IMR-90 (cell line): ENCODE results near the gene CFAP157. TPM values are rescaled to one million over a fixed set of nuclear protein-coding genes. Genes with fewer than 3 reads are reported as not detected.

Source experiments
- ATAC-seq: fragments of 200-7000 bp; cut with Tn5 transposase; 2 replicates; pipeline ENCODE4 v1.9.1; 2020; ENCODE audit warnings: low read depth, mild to moderate bottlenecking, moderate library complexity
- BruUV-seq: library from RNA; stranded (reverse); fragments of 400-500 nt; replicated peaks from 2 replicates; lab custom pipeline; 2021; lab: Mats Ljungman, UMichigan
- CTCF ChIA-PET: fragments of 300-600 bp; formaldehyde crosslinking; extraction: SDS; loops from one replicate; lab custom pipeline; 2021; ENCODE audit warnings: antibody characterized with exemption; lab: Yijun Ruan, JAX
- POLR2A ChIA-PET: fragments of 300-600 bp; sonication (Branson Sonifier 250); formaldehyde crosslinking; loops from one replicate; lab custom pipeline; 2022; ENCODE audit warnings: antibody characterized with exemption; ENCODE audit not compliant: unreplicated experiment; lab: Charles Lee
- DNase-seq: peaks from one replicate; pipeline ENCODE4 v3.0.0; 2013
- H2AFZ ChIP-seq: replicated peaks from 2 replicates; pipeline ENCODE3; 2013; ENCODE audit warnings: low read length, mild to moderate bottlenecking; ENCODE audit not compliant: poor library complexity
- H2AK5ac ChIP-seq: 2 replicates; pipeline ENCODE4 v1.6.1; 2013; ENCODE audit warnings: low read depth, low read length, inconsistent platforms
- H2AK9ac ChIP-seq: replicated peaks from 2 replicates; pipeline ENCODE3; 2013; ENCODE audit warnings: mild to moderate bottlenecking, low read depth, low read length, moderate library complexity; ENCODE audit not compliant: poor library complexity
- H2BK120ac ChIP-seq: 2 replicates; pipeline ENCODE4 v1.6.1; 2013; ENCODE audit warnings: low read depth, low read length, inconsistent platforms
- H2BK15ac ChIP-seq: 3 replicates; pipeline ENCODE4 v1.6.1; 2013; ENCODE audit warnings: low read depth, low read length, inconsistent platforms
- H2BK20ac ChIP-seq: 2 replicates; pipeline ENCODE4 v1.6.1; 2013; ENCODE audit warnings: low read depth, mild to moderate bottlenecking, inconsistent platforms, low read length, moderate library complexity
- H2BK5ac ChIP-seq: 2 replicates; pipeline ENCODE4 v1.6.1; 2013; ENCODE audit warnings: mild to moderate bottlenecking, low read depth, low read length, inconsistent platforms; ENCODE audit not compliant: poor library complexity, severe bottlenecking
- H3K14ac ChIP-seq: replicated peaks from 2 replicates; pipeline ENCODE4 v1.6.1; 2013; ENCODE audit warnings: low read depth, low read length, inconsistent platforms
- H3K18ac ChIP-seq: 2 replicates; pipeline ENCODE4 v1.6.1; 2013; ENCODE audit warnings: low read depth, low read length, control low read depth
- H3K23ac ChIP-seq: 2 replicates; pipeline ENCODE4 v1.6.1; 2013; ENCODE audit warnings: low read depth, low read length, inconsistent platforms
- H3K27ac ChIP-seq: 2 replicates; pipeline ENCODE4 v1.5.1; 2013; ENCODE audit warnings: mild to moderate bottlenecking, control low read depth, low read length; ENCODE audit not compliant: insufficient read depth
- H3K27me3 ChIP-seq: 2 replicates; pipeline ENCODE4 v1.6.1; 2013; ENCODE audit warnings: low read length; ENCODE audit not compliant: control insufficient read depth, insufficient read depth
- H3K36me3 ChIP-seq: 2 replicates; pipeline ENCODE4 v1.6.1; 2013; ENCODE audit warnings: low read length, mixed read lengths; ENCODE audit not compliant: control insufficient read depth, insufficient read depth
- H3K4ac ChIP-seq: 2 replicates; pipeline ENCODE4 v1.6.1; 2013; ENCODE audit warnings: low read depth, low read length, inconsistent platforms
- H3K4me1 ChIP-seq: 2 replicates; pipeline ENCODE4 v1.6.1; 2013; ENCODE audit warnings: low read length, mixed read lengths; ENCODE audit not compliant: control insufficient read depth, insufficient read depth
- H3K4me2 ChIP-seq: 2 replicates; pipeline ENCODE4 v1.6.1; 2013; ENCODE audit warnings: low read depth, mild to moderate bottlenecking, control low read depth, low read length, moderate library complexity
- H3K4me3 ChIP-seq: 2 replicates; pipeline ENCODE4 v1.5.1; 2013; ENCODE audit warnings: low read depth, mild to moderate bottlenecking, control low read depth, low read length, moderate library complexity; ENCODE audit not compliant: insufficient read depth
- H3K56ac ChIP-seq: 2 replicates; pipeline ENCODE4 v1.6.1; 2013; ENCODE audit warnings: low read length, inconsistent platforms; ENCODE audit not compliant: insufficient read depth; ENCODE audit errors: extremely low read depth
- H3K79me1 ChIP-seq, 2 experiments: 2 replicates each; pipeline ENCODE4 v1.6.1; 2013; ENCODE audit warnings: low read length in 2 of 2, inconsistent platforms in 1 of 2, low read depth in 1 of 2
- H3K9ac ChIP-seq: 2 replicates; pipeline ENCODE4 v1.6.1; 2013; ENCODE audit warnings: low read depth, low read length, control low read depth
- H3K9me1 ChIP-seq: 2 replicates; pipeline ENCODE4 v1.6.1; 2013; ENCODE audit warnings: low read length, inconsistent platforms; ENCODE audit not compliant: insufficient read depth
- H3K9me3 ChIP-seq: 2 replicates; pipeline ENCODE4 v1.6.1; 2013; ENCODE audit warnings: low read length; ENCODE audit not compliant: control insufficient read depth, insufficient read depth
- H4K20me1 ChIP-seq: 2 replicates; pipeline ENCODE4 v1.6.1; 2013; ENCODE audit warnings: low read length, inconsistent platforms; ENCODE audit not compliant: insufficient read depth
- H4K5ac ChIP-seq: 2 replicates; pipeline ENCODE4 v1.6.1; 2013; ENCODE audit warnings: mild to moderate bottlenecking, low read depth, low read length, control low read depth
- H4K8ac ChIP-seq, 2 experiments: 2 replicates each; pipeline ENCODE4 v1.6.1; 2013; ENCODE audit warnings: low read depth in 2 of 2, low read length in 2 of 2, control low read depth in 1 of 2, inconsistent platforms in 1 of 2
- H4K91ac ChIP-seq: 2 replicates; pipeline ENCODE4 v1.6.1; 2013; ENCODE audit warnings: low read depth, low read length, inconsistent platforms; ENCODE audit not compliant: insufficient read depth
- BHLHE40 ChIP-seq: fragments of 150-350 bp; IDR thresholded peaks from 2 replicates; pipeline ENCODE4 v1.6.1; 2016; ENCODE audit warnings: mild to moderate bottlenecking, low read depth, low read length
- CEBPB ChIP-seq: IDR thresholded peaks from 2 replicates; pipeline ENCODE4 v1.6.1; 2012; ENCODE audit warnings: low read depth, low read length, improper control_type of control experiment
- CHD1 ChIP-seq: IDR thresholded peaks from 2 replicates; pipeline ENCODE4 v1.6.1; 2012; ENCODE audit warnings: low read depth, low read length, improper control_type of control experiment
- FOS ChIP-seq: fragments of 150-350 bp; IDR thresholded peaks from 2 replicates; pipeline ENCODE4 v1.6.1; 2016; ENCODE audit warnings: low read depth, low read length
- MAFK ChIP-seq: IDR thresholded peaks from 2 replicates; pipeline ENCODE4 v1.6.1; 2012; ENCODE audit warnings: low read depth, low read length, improper control_type of control experiment
- MAZ ChIP-seq: IDR thresholded peaks from 2 replicates; pipeline ENCODE4 v1.6.1; 2012; ENCODE audit warnings: low read depth, mild to moderate bottlenecking, low read length, improper control_type of control experiment, moderate library complexity, borderline replicate concordance
- MXI1 ChIP-seq: IDR thresholded peaks from 2 replicates; pipeline ENCODE4 v1.6.1; 2012; ENCODE audit warnings: low read depth, mild to moderate bottlenecking, low read length, moderate library complexity, borderline replicate concordance
- NFE2L2 ChIP-seq: fragments of 150-350 bp; IDR thresholded peaks from 2 replicates; pipeline ENCODE4 v1.6.1; 2016; ENCODE audit warnings: low read depth, mild to moderate bottlenecking, low read length
- POLR2A ChIP-seq: IDR thresholded peaks from 2 replicates; pipeline ENCODE4 v1.6.1; 2012; ENCODE audit warnings: mild to moderate bottlenecking, low read depth, low read length
- RAD21 ChIP-seq: IDR thresholded peaks from 2 replicates; pipeline ENCODE4 v1.6.1; 2012; ENCODE audit warnings: low read length, improper control_type of control experiment
- RCOR1 ChIP-seq: IDR thresholded peaks from 2 replicates; pipeline ENCODE4 v1.6.1; 2012; ENCODE audit warnings: mild to moderate bottlenecking, low read length, improper control_type of control experiment; ENCODE audit not compliant: insufficient replicate concordance
- SMC3 ChIP-seq: fragments of 150-350 bp; IDR thresholded peaks from 2 replicates; pipeline ENCODE4 v1.6.1; 2016; ENCODE audit warnings: low read depth, mild to moderate bottlenecking, antibody characterized with exemption, low read length, moderate library complexity
- WGBS, 2 experiments: methylation state at CpG; one replicate each; pipeline versions ENCODE4 v1.1.5 to v1.1.7; 2013; ENCODE audit warnings: missing lambda C conversion rate in 2 of 2; ENCODE audit not compliant: insufficient read length in 1 of 2; ENCODE audit errors: extremely low coverage in 2 of 2; 5-methylcytosine and 5-hydroxymethylcytosine counted together
- dilution Hi-C: fragments of 300-500 bp; cut with HindIII; formaldehyde crosslinking; loops from one replicate; pipeline ENCODE4 v1.14.3; 2018; ENCODE audit warnings: low sequenced_read_pairs; ENCODE audit not compliant: unreplicated experiment
- in situ Hi-C: fragments of 300-500 bp; cut with MboI; formaldehyde crosslinking; loops from 3 replicates; pipeline ENCODE4 v1.14.3; 2019; ENCODE audit warnings: low sequenced_read_pairs, inconsistent platforms, mixed read lengths
- intact Hi-C: fragments of 100-400 bp; cut with micrococcal nuclease; formaldehyde crosslinking; loops from 2 replicates; pipeline ENCODE4 v1.10.0; 2022
- polyA plus RNA-seq, 3 experiments: library from polyadenylated mRNA; depleted of rRNA; stranded (reverse); fragments of >200 nt; gene quantifications; 2 replicates each; pipeline ENCODE4 v1.2.3, GENCODE V29; 2012; ENCODE audit warnings: low replicate concordance in 1 of 3
- total RNA-seq: library from RNA; depleted of rRNA; stranded (reverse); fragments of >200 nt; gene quantifications from 2 replicates; pipeline ENCODE4 v1.2.3, GENCODE V29; 2012
- TF ChIP-seq, protein P1 (sequence below): fragments of 150-350 bp; IDR thresholded peaks from 2 replicates; pipeline ENCODE4 v1.6.1; 2017; ENCODE audit warnings: mild to moderate bottlenecking, antibody characterized with exemption, low read length, low read depth
- TF ChIP-seq, protein P2 (sequence below): conservative IDR thresholded peaks from 2 replicates; pipeline ENCODE4 v1.5.1; 2012; ENCODE audit warnings: mild to moderate bottlenecking, low read depth, low read length, improper control_type of control experiment
- TF ChIP-seq, protein P3 (sequence below): fragments of 150-350 bp; IDR thresholded peaks from 2 replicates; pipeline ENCODE4 v1.6.1; 2016; ENCODE audit warnings: low read depth, mild to moderate bottlenecking, low read length, moderate library complexity, borderline replicate concordance

Gene CFAP157
- total and polyA plus RNA-seq, 2 of the 4 experiments (the other 2 are of a cell fraction), result not detected

DNA sequence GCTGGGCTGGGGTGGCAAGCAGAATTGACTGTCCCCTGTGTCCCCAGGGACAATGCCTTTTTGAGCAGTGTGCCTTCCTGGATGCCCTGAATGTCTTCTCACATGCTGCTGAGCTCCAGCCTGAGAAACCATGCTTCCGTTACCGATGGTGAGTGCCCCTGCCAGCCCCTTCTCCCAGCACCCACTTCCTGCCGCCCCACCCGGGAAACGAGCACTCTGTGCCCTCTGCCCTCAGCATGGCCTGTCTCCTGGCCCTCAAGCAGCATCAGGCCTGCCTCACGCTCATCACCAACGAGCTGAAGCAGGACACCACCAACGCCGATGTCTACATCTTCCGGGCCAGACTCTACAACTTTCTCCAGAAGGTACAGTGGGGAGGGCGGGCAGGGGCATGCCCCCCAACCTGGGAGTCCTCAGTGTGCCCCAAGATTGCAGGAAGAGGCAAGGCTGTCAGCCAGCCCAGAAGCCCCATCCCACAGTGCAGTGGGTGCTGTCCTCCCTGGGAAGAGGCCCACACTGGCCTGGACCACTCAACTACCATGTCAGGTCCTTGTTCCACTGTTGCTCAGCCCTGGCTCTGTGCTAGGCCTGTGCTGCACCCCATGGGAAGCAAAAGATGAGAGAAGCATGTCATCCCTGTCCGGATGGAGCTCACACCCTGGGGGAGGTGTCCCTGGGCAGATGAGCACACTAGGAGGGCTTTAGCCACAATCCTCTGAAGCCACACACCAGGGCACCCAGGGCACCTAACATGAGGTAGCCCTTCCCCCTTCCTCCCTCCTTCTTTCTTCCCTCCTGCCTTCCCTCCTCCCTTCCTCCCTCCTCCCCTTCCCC lies 13.5 kb downstream of the CFAP157 start:
- H2AFZ ChIP-seq, result peak overlapping the region; percentile 5
- H4K5ac ChIP-seq, result no peak overlapping the region
- in situ Hi-C loops (no loop called here), dilution Hi-C loops (no loop called here), intact Hi-C loops (no loop called here)
- H2BK5ac ChIP-seq, result no peak overlapping the region
- no peak overlapping the region for H3K23ac ChIP-seq
- no peak overlapping the region for H3K4ac ChIP-seq
- H3K27me3 ChIP-seq, result peaks cover 4% of the 10 kb centered on the region; the same call in 1 of the 2 replicates
- POLR2A ChIA-PET, result no interaction called here
- H3K36me3 ChIP-seq, result no peaks in the 10 kb centered on the region
- no peak overlapping the region for H2BK120ac ChIP-seq
- no peak overlapping the region for H2AK9ac ChIP-seq
- H3K4me3 ChIP-seq, result no peak overlapping the region
- DNase-seq (no peak), ATAC-seq (no peak)
- no peak overlapping the region for H3K27ac ChIP-seq
- H3K56ac ChIP-seq, result no peak overlapping the region
- H4K20me1 ChIP-seq, result no peaks in the 10 kb centered on the region; the same call in 1 of the 2 replicates
- no peaks in the 10 kb centered on the region for H3K79me1 ChIP-seq
- H3K9me3 ChIP-seq, result no peaks in the 10 kb centered on the region
- H2AK5ac ChIP-seq, result peak overlapping the region; percentile 33; the same call in 1 of the 2 replicates
- no TSS peak for BruUV-seq
- no peak overlapping the region for H3K14ac ChIP-seq
- H4K91ac ChIP-seq, result no peak overlapping the region
- no peak overlapping the region for H3K9ac ChIP-seq
- no peak overlapping the region for H2BK15ac ChIP-seq
- no peak overlapping the region; a peak in 1 of 4 replicates for H4K8ac ChIP-seq
- H3K9me1 ChIP-seq, result no peaks in the 10 kb centered on the region; the same call in 1 of the 2 replicates
- H3K4me1 ChIP-seq, result peaks cover 5% of the 10 kb centered on the region
- H2BK20ac ChIP-seq, result no peak overlapping the region
- WGBS, 2 experiments, result 80% methylated on average over 7 of the region's 12 CpGs; no CpG with 5 or more reads in 1 of the 2 experiments
- no peak overlapping the region for H3K18ac ChIP-seq
- CTCF ChIA-PET, result no interaction called here
- no peak overlapping the region for H3K4me2 ChIP-seq
- TF ChIP-seq POLR2A (no peak), MAFK (no peak), MXI1 (no peak), NFE2L2 (no peak), MAZ (no peak), SMC3 (no peak), RCOR1 (no peak), FOS (no peak), BHLHE40 (no peak), CHD1 (no peak), CEBPB (no peak), RAD21 (no peak)
- TF ChIP-seq, protein P1, sequence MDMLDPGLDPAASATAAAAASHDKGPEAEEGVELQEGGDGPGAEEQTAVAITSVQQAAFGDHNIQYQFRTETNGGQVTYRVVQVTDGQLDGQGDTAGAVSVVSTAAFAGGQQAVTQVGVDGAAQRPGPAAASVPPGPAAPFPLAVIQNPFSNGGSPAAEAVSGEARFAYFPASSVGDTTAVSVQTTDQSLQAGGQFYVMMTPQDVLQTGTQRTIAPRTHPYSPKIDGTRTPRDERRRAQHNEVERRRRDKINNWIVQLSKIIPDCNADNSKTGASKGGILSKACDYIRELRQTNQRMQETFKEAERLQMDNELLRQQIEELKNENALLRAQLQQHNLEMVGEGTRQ, result no peak
- TF ChIP-seq, protein P2, sequence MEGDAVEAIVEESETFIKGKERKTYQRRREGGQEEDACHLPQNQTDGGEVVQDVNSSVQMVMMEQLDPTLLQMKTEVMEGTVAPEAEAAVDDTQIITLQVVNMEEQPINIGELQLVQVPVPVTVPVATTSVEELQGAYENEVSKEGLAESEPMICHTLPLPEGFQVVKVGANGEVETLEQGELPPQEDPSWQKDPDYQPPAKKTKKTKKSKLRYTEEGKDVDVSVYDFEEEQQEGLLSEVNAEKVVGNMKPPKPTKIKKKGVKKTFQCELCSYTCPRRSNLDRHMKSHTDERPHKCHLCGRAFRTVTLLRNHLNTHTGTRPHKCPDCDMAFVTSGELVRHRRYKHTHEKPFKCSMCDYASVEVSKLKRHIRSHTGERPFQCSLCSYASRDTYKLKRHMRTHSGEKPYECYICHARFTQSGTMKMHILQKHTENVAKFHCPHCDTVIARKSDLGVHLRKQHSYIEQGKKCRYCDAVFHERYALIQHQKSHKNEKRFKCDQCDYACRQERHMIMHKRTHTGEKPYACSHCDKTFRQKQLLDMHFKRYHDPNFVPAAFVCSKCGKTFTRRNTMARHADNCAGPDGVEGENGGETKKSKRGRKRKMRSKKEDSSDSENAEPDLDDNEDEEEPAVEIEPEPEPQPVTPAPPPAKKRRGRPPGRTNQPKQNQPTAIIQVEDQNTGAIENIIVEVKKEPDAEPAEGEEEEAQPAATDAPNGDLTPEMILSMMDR, result no peak
- TF ChIP-seq, protein P3, sequence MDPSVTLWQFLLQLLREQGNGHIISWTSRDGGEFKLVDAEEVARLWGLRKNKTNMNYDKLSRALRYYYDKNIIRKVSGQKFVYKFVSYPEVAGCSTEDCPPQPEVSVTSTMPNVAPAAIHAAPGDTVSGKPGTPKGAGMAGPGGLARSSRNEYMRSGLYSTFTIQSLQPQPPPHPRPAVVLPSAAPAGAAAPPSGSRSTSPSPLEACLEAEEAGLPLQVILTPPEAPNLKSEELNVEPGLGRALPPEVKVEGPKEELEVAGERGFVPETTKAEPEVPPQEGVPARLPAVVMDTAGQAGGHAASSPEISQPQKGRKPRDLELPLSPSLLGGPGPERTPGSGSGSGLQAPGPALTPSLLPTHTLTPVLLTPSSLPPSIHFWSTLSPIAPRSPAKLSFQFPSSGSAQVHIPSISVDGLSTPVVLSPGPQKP, result no peak
